Measurements from ENCODE around the gene TRPC5OS. TPM values are rescaled to one million over a fixed set of nuclear protein-coding genes. Genes with fewer than 3 reads are reported as not detected.

The TRPC5OS gene
- not detected for total RNA-seq
- not detected for polyA plus RNA-seq (2013, experiment 1 of 2)
- 0.12 TPM for polyA plus RNA-seq (2013, experiment 2 of 2)
- long read RNA-seq, experiment 1, result 0 reads
- long read RNA-seq, experiment 2, result 0 reads
- long read RNA-seq, experiment 3, partial matches to known transcripts, result 0 of 2 reads
- long read RNA-seq, experiment 3, other reads (novel, unspliced or antisense), result 2 of 2 reads
- long read RNA-seq, experiment 4, result 0 reads

DNA sequence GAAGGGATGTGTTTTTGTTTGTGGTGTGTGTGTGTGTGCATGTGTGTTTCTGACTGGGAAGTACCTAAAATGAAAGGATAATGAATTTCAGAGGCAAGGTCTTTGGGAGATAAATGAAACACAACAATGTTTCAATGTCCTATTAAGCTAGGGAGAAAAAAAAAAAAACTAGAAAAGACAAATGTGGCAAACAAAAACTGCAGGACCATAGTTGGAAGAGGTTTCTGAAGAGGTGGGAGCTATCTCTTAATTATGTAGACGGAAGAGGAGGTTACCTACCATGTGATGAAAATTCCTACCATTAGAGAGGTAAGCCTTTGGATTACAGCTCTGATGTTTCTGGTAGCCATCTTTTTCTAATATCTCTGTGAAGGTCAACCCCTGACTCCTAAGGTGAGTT lies at the start of gene TRPC5OS:
Gene TRPC5OS, plus strand, starts transcription at position 301 of the 400 bp plus-strand sequence. CDS start 25,669 bp downstream, outside the sequence.
- Histone ChIP-seq H3K27me3 (ENCODE audit: control insufficient read depth, insufficient read depth, low read length, poor library complexity, severe bottlenecking) (no peaks in the 10 kb centered on the region), H3K4me3 (ENCODE audit: low read length) (no peak within 1 kb of the TSS), H3K27ac (ENCODE audit: low read depth, low read length) (no peak within 1 kb of the TSS), H3K36me3 (ENCODE audit: control insufficient read depth, insufficient read depth, low read length) (no peaks in the 10 kb centered on the region), H3K9me3 (ENCODE audit: control insufficient read depth, low read length) (no peaks in the 10 kb centered on the region), H3K4me1 (ENCODE audit: control insufficient read depth, insufficient read depth, low read length) (no peaks in the 10 kb centered on the region), H3K9ac (ENCODE audit: extremely low read depth, low read length, poor library complexity, severe bottlenecking) (no peak within 1 kb of the TSS)
- Mint-ChIP-seq H3K36me3 (ENCODE audit: low read depth) (peaks cover 2% of the 10 kb centered on the region), H3K27ac (no peak within 1 kb of the TSS), H3K27me3 (ENCODE audit: insufficient read depth) (no peaks in the 10 kb centered on the region), H3K4me3 (no peak within 1 kb of the TSS), H3K4me1 (peaks cover 6% of the 10 kb centered on the region), H3K9me3 (peaks cover 2% of the 10 kb centered on the region)
- WGBS, 2 experiments (ENCODE audit: insufficient coverage in 1 of 2, insufficient read length in 1 of 2), result 87% methylated on average over 1 of the region's 1 CpG; no CpG with 5 or more reads in 1 of the 2 experiments
- TF ChIP-seq, protein P1, sequence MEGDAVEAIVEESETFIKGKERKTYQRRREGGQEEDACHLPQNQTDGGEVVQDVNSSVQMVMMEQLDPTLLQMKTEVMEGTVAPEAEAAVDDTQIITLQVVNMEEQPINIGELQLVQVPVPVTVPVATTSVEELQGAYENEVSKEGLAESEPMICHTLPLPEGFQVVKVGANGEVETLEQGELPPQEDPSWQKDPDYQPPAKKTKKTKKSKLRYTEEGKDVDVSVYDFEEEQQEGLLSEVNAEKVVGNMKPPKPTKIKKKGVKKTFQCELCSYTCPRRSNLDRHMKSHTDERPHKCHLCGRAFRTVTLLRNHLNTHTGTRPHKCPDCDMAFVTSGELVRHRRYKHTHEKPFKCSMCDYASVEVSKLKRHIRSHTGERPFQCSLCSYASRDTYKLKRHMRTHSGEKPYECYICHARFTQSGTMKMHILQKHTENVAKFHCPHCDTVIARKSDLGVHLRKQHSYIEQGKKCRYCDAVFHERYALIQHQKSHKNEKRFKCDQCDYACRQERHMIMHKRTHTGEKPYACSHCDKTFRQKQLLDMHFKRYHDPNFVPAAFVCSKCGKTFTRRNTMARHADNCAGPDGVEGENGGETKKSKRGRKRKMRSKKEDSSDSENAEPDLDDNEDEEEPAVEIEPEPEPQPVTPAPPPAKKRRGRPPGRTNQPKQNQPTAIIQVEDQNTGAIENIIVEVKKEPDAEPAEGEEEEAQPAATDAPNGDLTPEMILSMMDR (conservative IDR thresholded peaks at IDR 0.05), result no peak
- DNase-seq, result no peak

DNA sequence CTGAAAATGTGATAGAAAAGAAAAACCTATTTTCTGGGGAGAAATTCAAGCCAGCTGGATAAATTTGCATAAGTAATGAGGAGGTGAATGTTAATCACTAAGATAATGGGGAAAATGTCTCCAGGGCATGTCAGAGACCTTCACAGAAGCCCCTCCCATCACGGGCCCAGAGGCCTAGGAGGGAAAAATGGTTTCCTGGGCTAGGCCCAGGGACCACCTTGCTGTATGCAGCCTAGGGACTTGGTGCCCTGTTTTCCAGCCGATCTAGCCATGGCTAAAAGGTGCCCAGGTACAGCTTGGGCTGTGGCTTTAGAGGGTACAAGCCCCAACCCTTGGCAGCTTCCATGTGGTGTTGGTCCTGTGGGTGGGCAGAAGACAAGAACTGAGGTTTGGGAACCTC lies 46.6 kb upstream of the TRPC5OS start:
- TF ChIP-seq, protein P1 (conservative IDR thresholded peaks at IDR 0.05), result no peak
- Mint-ChIP-seq H3K9me3 (peaks cover 30% of the 10 kb centered on the region), H3K4me1 (peaks cover 16% of the 10 kb centered on the region), H3K36me3 (ENCODE audit: low read depth) (peaks cover 8% of the 10 kb centered on the region), H3K4me3 (no peak overlapping the region), H3K27me3 (ENCODE audit: insufficient read depth) (peaks cover 30% of the 10 kb centered on the region), H3K27ac (no peak overlapping the region)
- DNase-seq, result no peak
- H3K9me3 ChIP-seq (ENCODE audit: control insufficient read depth, low read length), result peaks cover 4% of the 10 kb centered on the region
- no peak overlapping the region for H3K27ac ChIP-seq (ENCODE audit: low read depth, low read length)
- no peak overlapping the region for H3K4me3 ChIP-seq (ENCODE audit: low read length)
- H3K4me1 ChIP-seq (ENCODE audit: control insufficient read depth, insufficient read depth, low read length), result peaks cover 3% of the 10 kb centered on the region
- H3K36me3 ChIP-seq (ENCODE audit: control insufficient read depth, insufficient read depth, low read length), result no peaks in the 10 kb centered on the region
- no peak overlapping the region for H3K9ac ChIP-seq (ENCODE audit: extremely low read depth, low read length, poor library complexity, severe bottlenecking)
- peaks cover 8% of the 10 kb centered on the region for H3K27me3 ChIP-seq (ENCODE audit: control insufficient read depth, insufficient read depth, low read length, poor library complexity, severe bottlenecking)
- WGBS, 2 experiments (ENCODE audit: insufficient coverage in 1 of 2, insufficient read length in 1 of 2), result 45% methylated on average over 2 of the region's 2 CpGs; no CpG with 5 or more reads in 1 of the 2 experiments

DNA sequence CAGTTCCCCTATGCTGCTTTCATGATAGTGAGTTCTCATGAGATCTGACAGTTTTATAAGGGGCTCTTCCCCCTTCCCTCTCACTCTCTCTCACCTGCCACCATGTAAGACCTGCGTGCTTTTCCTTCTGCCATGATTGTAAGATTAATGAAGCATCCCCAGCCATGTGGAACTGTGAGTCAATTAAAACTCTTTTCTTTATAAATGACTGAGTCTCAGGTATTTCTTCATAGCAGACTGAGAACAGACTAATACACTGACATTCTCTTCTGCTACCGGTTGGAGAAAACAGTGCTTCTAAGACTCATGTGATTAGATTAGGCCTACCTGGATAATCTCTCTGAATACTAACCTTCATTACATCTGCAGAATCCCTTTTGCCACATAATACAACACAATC lies 45.4 kb upstream of the TRPC5OS start:
- WGBS, 2 experiments (ENCODE audit: insufficient coverage in 1 of 2, insufficient read length in 1 of 2), result 92% methylated on average over 2 of the region's 2 CpGs; no CpG with 5 or more reads in 1 of the 2 experiments
- H3K4me3 Mint-ChIP-seq, result no peak overlapping the region
- Histone ChIP-seq H3K36me3 (ENCODE audit: control insufficient read depth, insufficient read depth, low read length) (no peaks in the 10 kb centered on the region), H3K4me3 (ENCODE audit: low read length) (no peak overlapping the region), H3K27ac (ENCODE audit: low read depth, low read length) (no peak overlapping the region), H3K4me1 (ENCODE audit: control insufficient read depth, insufficient read depth, low read length) (peaks cover 2% of the 10 kb centered on the region), H3K9me3 (ENCODE audit: control insufficient read depth, low read length) (peaks cover 4% of the 10 kb centered on the region), H3K27me3 (ENCODE audit: control insufficient read depth, insufficient read depth, low read length, poor library complexity, severe bottlenecking) (peaks cover 8% of the 10 kb centered on the region), H3K9ac (ENCODE audit: extremely low read depth, low read length, poor library complexity, severe bottlenecking) (no peak overlapping the region)
- peaks cover 30% of the 10 kb centered on the region for H3K9me3 Mint-ChIP-seq
- TF ChIP-seq, protein P1 (conservative IDR thresholded peaks at IDR 0.05), result no peak
- DNase-seq, result no peak
- H3K36me3 Mint-ChIP-seq (ENCODE audit: low read depth), result peaks cover 8% of the 10 kb centered on the region
- H3K27ac Mint-ChIP-seq, result no peak overlapping the region
- H3K4me1 Mint-ChIP-seq, result peaks cover 13% of the 10 kb centered on the region
- peaks cover 26% of the 10 kb centered on the region for H3K27me3 Mint-ChIP-seq (ENCODE audit: insufficient read depth)
